A549 (cell line): Measurements from ENCODE around the gene DNAH8.

ENCODE experiments used
- ATOH8 ChIP-seq: fragments of 250-450 bp; sonication (Bioruptor Pico); IDR thresholded peaks from 2 replicates; pipeline ENCODE4 v1.5.0; 2020; ENCODE audit warnings: low read depth, mild to moderate bottlenecking, moderate library complexity
- CTCF ChIP-seq: fragments of >200 bp; sonication (Bioruptor Twin); formaldehyde crosslinking; IDR thresholded peaks from 3 replicates; pipeline ENCODE4 v1.5.1; 2016
- ELK1 ChIP-seq: fragments of 150-350 bp; IDR thresholded peaks from 2 replicates; pipeline ENCODE4 v1.6.1; 2014; ENCODE audit warnings: low read depth, mild to moderate bottlenecking, low read length
- EP300 ChIP-seq, 2 experiments: fragments of >200 bp; sonication (Bioruptor Twin); formaldehyde crosslinking; IDR thresholded peaks; 2 replicates in 1 of 2; 3 replicates in 1 of 2; pipeline ENCODE4 v1.6.1; 2016 to 2017
- JUN ChIP-seq, 2 experiments: fragments of >200 bp; sonication (Bioruptor Twin); formaldehyde crosslinking; IDR thresholded peaks; 2 replicates in 1 of 2; 3 replicates in 1 of 2; pipeline ENCODE4 v1.6.1; 2016 to 2017
- POLR2A ChIP-seq: IDR thresholded peaks from 2 replicates; pipeline ENCODE4 v1.6.1; 2012; ENCODE audit warnings: mild to moderate bottlenecking, low read length
- POLR2AphosphoS2 ChIP-seq: conservative IDR thresholded peaks from 2 replicates; pipeline ENCODE4 v1.6.1; 2012; ENCODE audit warnings: low read length, improper control_type of control experiment, inconsistent platforms
- RARB ChIP-seq: fragments of 250-450 bp; sonication (Bioruptor Pico); IDR thresholded peaks from 2 replicates; pipeline ENCODE4 v1.8.0; 2021; ENCODE audit warnings: mild to moderate bottlenecking, moderate library complexity
- ZFP36 ChIP-seq: fragments of 450-650 bp; IDR thresholded peaks from 2 replicates; pipeline ENCODE4 v1.6.1; 2014; ENCODE audit warnings: borderline replicate concordance; ENCODE audit not compliant: partially characterized antibody
- ZSCAN20 ChIP-seq: fragments of 250-450 bp; sonication (Bioruptor Pico); IDR thresholded peaks from 2 replicates; pipeline ENCODE4 v1.8.0; 2022; ENCODE audit warnings: mild to moderate bottlenecking, moderate library complexity

GRCh38 chr6:39049575-39050283 lies 334.6 kb downstream of the DNAH8 start:
- TF ChIP-seq CTCF: no peak
- no peak for TF ChIP-seq ELK1
- TF ChIP-seq EP300 (IDR thresholded peaks at IDR 0.05): no peak
- no peak for TF ChIP-seq POLR2A
- TF ChIP-seq ZFP36: no peak
- no peak for TF ChIP-seq ZSCAN20 (CRISPR knock-in tag)
- TF ChIP-seq RARB (CRISPR knock-in tag): no peak
- no peak for TF ChIP-seq JUN (IDR thresholded peaks at IDR 0.05)
- no peak for TF ChIP-seq POLR2AphosphoS2
- TF ChIP-seq ATOH8 (CRISPR knock-in tag): no peak
